SKM-1 (cell line): Measurements from ENCODE around the gene RS1.
A peak's percentile ranks its signal among the peaks of the same experiment; 100 is the strongest.

Source experiments
- DNase-seq: peaks from one replicate; lab custom pipeline; 2025; ENCODE audit not compliant: unreplicated experiment; lab: John Stamatoyannopoulos, UW

The RS1 gene

DNA sequence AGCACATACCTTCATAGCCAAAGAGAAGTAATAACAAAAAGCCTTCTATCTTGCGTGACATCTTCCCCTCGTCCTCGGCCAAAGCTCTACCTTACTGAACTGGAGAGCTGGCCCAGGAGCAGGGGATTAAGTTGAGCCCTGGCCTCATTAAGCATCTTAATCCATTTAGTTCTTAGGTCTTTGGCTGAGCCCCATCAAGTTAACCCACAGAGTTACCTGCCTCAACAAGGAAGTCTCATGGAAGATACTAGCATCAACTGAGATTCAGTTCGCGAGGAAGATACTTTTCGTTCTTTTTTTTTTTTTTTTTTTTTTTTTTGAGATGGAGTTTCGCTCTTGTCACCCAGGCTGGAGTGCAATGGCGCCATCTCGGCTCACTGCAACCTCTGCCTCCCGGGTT lies at the start of gene RS1:
Gene RS1 (minus strand): TSS at position 101 of the 400 bp plus-strand sequence. CDS start 40 bp downstream, at position 61.
- no peak for DNase-seq

DNA sequence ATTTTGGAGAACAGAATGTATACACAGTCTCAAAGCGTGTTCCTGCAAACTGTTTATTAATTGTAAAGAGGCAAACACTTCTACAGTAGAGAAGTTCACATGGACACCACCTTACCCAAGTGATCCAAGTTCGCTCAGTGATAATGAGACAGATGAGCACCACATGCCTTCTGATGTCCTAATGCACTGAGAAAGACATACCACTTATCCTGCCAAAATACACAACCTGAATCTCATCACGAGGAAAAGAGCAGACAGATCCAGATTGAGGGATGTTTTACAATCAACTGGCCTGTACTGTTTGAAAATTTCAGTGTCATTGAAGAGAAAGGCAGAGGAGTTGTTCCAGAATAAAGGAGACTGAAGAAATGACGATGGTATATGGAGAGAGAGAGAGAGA lies 47.9 kb upstream of the RS1 start:
- DNase-seq = no peak

DNA sequence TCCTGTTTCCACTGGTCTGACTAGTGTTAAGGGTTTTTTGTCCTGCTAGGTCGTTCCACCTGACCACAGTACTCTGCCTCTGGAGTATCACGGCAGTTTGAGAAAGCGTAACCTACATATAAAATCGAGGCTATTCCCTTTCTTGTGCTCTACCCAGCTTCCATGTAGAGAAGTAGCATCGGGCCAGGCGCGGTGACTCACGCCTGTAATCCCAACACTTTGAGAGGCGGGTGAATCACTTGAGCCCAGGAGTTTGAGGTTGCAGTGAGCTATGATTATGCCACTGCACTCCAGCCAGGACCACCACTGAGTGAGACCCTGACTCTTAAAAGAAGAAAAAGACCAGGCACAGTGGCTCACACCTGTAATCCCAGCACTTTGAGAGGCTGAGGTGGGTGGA lies 43.0 kb upstream of the RS1 start:
- DNase-seq = no peak

DNA sequence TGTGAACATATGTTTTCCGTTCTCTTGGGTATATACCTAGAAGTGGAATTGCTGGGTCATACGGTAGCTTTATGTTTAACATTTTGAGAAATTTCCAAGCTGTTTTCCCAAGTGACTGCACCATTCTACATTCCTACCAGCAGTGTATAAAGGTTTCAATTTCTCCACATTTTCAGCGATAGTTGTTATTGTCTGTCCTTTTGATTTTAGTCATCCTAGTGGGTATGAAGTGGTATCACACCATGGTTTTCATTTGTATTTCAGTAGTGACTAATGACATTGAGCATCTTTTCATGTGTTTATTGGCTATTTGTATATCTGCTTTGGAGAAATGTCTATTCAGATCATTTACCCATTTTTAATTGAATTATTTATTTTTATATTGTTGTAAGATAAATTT lies 37.9 kb upstream of the RS1 start:
- no peak for DNase-seq

DNA sequence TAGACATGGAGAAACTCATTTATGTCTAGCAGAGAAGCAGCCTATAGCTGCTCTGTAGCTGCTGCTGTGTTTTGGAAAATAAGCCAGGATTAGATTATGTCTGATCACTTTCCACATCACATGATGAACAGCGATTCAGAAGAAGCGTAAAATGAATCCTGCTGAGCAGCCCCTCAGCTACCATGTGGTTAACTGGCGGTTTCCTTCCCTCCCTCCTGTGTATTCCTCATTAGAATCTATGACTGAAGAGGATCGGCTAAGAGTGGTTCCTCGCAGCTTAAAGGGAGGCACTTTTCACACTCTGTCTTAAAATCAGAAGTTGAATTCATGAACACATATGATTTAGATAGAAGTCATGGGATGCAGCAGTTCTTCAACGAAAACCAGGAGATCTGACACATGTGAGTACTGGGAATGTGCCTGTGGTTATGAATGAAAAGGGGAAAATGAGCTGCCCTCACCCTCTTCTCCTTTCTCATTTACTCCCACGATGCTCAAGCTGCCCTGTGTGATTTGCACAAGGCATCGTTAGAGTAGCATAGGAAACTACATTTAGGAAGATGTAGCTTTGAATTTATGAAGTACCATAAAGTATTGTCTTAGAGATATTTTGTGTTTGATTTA lies 35.6 kb upstream of the RS1 start, which contains the start of gene PPEF1:
Gene PPEF1 (plus strand): TSS at position 220 of the 624 bp plus-strand sequence. CDS start 136 bp downstream, at position 356.
- DNase-seq = no peak

DNA sequence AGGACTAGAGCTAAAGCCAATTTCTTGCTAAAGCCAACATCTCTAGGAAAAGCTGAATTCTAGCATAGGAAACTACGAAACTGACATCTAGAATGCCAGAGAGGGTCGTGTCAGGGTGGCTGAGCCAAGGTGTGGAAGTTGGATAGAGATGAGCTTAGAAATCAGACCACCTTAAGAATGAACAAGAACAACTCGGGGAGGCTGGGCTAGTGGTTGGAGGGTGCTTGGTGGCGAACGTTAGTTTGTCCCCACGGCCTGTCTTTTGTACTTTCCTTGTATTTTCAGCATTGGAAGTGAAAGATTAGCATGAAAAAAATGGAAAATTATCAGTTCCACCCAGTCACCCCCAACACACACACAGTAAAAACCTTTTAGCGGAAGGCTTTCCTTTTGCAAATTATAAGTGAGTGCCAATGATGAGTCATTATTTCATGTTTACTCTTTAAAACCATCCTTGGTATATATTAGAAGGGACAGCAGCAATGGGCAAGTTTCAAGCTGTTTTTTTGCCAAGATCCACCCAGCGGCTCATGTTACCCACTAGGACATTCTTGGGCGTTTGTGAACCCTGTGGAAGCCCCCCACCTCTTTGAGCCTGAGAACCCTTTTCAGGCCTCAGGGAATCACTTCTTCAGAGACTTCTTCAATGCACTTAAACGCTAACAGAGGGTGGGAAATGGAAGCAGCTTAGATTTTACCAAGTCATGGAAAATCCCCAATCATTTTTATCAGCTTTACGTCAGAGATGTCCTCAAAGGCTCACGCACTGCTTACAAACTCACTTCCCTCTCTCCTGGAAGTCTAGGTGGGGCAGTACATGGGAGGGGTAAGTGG lies 30.7 kb upstream of the RS1 start:
- no peak for DNase-seq

DNA sequence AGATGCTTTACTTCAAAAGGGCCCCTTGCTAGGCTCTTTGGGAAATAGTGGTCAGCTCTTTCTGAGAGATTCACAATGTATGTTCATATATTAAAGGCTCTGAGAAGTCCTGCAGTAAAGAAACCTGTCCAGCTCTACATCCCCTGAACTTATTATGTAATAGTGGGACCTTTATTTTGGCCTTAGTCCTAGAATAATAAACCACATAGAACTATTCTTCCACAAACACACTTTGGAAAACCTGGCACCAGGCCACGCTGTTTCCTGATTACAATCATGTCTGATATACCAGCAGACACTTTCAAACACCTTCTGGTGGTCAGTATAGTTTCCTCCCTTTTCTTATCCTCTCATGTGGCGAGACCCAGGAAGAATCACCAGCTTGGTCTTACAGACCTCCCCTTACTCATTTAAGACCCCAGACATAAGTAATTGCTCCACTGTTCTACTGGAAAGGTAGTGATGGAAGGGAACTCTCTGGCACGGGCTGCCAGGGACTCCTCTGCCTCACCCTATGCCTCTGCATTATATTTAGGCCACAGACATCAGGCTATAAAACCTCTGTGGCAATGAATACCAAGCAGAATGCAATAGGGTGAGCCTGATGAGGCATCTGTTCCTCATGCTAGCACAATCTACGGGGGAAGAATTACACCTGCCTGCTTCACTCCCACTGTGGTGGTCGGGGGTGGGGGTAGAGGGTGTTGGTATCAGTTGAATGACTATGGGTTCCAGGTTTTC lies 29.9 kb upstream of the RS1 start:
- no peak for DNase-seq

DNA sequence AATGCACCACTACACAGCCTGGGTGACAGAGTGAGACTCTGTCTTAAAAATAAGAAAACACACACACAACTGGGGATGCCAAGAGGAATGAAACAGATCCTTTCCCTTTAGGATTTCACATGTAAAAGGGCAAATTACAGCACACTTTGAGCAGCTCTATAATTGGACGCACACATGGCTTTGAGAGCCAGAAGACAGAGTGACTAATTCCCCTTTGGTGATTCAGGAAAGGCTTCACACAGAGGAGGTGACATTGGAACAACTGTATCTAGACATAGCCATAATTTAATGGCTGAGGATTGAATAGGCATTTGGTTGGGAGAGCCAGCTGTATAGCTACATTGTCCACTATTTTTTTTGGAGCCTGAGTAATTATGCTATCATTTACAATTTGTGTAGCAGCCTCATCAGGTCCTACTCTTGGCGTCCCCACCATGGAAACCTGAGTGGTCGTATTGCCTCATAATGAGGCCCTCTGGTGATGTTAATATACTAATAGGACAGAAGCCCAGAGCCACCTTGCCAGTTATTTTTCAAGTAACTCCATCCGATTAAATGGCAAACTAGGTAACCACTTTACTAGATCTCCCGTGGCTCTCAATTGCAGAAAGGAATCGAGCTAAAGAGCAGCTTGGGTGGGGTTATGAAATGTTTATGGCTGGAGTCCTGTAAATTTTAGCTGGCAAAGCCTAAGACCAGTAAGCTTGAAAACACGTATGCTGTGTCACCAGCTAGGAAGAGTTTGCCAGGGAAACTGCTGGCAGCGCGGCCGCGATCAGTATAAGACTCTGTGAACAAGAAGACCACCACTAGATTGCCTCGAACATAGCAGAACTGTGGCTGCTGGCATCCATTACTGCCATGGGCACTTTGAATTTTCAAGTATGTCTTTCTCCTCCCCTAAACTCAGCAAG lies 27.1 kb upstream of the RS1 start:
- DNase-seq = no peak

DNA sequence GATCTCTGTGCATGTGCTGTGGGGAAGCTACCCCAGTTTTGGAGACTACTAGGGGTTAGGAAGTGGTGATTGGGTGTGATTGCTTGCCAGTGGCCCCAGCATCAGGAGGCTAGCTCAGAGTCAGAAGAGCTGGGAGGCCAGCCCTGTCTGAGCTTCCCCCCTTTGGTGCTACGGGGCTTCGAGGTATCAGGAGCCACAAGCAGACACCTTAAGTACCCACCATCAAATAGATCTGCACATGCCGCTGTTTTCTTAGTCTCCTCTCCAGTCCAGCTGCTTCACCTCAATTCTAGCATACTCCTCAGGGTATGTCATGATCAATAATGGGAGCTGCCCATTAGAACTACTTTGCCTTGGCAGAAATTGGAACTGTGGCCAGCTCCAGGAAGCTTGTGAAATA lies 24.7 kb upstream of the RS1 start:
- DNase-seq = no peak

DNA sequence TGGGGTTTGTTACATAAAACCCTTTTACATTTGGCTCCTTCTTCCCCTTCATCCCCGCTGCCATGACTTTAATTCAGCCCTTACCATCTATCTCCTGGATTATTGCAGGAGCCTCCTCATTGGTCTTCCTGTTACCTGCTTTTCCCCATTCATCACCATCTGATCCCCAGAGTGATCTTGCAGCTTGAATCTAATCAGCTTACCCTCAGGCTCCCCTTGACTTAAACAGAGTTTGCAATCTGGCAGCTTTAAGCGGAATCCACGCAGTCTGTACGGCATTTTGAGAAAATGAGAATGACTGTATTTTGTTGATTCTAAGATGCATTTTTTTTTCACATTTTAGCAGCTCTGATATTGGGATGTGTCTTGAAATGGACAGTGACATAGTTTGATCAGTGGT lies 20.6 kb upstream of the RS1 start:
- DNase-seq = no peak

DNA sequence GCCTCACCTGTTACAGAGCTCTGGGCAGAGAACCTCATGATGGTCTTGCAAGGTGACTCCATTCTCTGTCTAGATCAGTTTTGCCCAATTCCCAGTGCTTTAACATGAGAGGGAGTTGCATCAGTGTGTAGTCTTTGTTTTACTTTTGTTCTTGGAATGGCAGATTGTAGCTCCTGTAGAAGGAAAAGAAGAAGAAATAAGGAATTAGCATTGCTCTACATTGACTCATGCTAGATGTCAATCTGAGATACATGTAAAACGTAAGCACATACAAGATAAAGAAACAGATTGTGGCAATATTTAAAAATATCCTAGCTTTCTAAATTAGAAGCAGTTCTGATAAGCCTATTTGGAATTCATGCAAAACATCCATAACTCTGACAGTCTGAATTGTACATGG lies 19.5 kb upstream of the RS1 start:
- DNase-seq = no peak

DNA sequence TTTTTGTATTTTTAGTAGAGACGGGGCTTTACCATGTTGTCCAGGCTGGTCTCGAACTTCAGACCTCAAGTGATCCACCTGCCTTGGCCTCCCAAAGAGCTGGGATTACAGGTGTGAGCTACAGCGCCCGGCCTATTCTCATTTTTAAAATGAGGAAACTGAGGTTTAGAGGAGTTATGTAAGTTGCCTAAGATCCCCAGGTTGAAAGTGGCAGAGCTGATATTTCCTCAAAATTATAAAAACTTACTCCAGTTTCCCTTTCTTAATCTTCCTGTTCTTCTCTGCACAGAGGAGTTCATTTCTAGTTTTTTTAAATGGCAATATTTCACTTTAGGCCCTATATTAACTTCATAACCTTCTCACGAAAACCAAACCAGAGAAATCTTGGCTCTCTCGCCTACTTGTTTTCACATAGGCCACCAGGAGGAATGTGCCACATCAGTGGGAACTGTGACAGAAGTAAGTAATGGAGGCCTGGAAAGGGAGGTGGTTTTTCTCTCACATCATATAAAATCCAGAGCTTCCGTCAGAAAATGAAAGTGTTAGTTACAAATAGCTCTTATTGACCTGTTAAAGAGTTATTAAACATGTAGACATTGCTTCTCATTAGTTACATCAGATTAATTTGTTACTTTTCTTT lies 16.1 kb upstream of the RS1 start:
- peak; percentile 25 for DNase-seq

DNA sequence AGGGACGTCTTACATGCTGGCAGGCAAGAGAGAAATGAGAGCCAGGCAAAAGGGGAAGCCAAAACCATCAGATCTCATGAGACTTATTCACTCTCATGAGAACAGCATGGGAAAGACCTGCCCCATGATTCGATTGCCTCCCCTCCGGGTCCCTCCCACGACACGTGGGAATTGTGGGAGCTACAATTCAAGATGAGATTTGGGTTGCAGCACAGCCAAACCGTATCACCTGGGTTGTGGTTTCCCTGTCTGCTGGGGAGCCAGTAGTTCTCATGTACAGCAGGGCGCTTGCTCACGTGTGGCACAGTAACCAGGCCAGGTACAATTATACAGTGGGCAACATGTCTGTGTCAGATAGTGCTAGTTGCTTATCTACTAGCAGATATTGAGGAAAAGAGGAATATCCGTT lies 11.1 kb upstream of the RS1 start:
- DNase-seq = no peak

DNA sequence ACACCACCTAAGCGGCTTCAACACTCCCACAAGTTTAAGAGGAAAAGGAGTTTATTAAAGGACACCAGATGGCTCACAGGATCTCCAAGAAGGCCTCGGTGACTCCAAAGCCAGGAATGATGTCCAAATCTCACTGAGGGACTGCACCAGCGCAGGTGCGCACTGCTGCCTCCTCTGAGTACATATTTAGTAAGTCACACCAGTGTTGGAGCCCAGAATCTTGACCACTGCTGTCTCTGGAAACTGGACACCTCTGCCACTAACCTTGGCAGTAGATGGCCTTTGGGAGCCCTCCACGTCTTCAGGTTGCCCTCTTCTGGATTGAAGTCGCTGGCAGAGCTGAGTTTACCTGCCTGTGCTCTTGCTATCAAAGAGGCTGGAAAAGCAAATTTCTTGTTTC lies 10.1 kb upstream of the RS1 start:
- no peak for DNase-seq

DNA sequence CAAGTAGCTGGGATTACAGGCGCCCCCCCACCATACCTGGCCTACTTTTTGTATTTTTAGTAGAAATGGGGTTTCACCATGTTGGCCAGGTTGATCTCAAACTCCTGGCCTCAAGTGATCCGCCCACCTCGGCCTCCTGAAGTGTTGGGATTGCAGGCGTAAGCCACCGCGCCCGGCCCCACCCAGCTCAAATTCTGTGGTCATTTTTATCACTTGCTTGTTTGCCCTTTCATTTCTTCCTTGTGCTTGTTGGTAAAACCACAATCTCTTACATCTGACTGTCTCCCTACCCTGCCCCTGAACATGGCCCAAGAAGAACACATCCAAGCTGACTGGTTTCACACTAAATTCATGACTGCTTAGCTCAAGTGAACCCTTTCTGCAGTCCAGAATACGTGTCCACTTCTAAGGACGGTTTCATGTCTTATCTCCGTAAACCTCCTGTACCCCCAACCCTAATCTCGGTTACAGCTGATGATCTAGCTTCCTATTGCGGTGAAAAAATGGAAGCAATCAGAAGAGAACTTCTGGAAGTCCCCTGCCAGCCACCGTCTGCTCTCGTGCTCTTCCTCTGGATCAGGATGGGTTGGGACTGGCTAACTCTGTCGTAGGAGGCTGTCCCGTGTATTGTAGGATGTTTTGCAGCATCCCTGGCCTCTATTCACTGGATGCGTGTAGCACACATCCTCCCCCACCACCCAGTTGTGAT lies 5.4 kb upstream of the RS1 start:
- DNase-seq = no peak

DNA sequence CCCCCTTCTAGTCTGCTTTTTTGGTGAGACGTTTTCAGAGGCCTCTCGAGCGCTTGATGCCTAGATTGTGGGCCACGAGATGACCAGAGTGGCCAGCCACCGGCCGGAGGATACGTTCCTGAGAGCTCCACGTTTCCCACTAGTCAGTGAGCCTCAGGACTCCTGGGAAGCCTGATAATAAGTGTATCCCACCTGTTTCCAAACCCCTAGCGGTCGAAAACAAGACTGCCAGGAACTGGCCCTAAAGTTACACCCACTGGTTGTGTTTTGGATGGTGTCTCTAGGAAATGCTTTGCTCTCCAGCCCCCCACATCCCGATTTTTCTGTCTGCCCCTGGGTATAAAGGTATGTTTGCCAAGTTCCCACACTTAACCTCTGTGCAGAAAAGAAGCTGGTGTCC lies 4.6 kb upstream of the RS1 start:
- no peak for DNase-seq

DNA sequence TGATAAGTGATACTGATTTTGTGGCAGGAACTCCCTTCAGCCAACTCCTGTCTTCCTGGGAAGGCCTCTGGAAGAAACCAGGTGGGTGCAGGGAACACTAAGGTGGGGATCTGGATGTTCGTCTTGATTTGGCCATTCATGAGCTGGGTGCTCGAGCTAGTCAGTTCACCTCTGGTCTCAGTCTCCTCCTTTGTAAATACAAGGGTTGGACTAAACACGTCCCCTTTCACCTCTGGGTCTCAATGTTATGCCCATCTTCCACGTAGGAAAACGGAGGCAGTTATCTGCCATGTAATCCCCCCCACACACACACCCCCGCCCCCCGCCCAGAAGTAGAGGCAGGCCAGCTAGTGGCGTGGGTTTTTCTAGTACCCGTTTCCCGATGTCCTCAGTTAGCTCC lies 4.1 kb upstream of the RS1 start:
- DNase-seq = no peak

DNA sequence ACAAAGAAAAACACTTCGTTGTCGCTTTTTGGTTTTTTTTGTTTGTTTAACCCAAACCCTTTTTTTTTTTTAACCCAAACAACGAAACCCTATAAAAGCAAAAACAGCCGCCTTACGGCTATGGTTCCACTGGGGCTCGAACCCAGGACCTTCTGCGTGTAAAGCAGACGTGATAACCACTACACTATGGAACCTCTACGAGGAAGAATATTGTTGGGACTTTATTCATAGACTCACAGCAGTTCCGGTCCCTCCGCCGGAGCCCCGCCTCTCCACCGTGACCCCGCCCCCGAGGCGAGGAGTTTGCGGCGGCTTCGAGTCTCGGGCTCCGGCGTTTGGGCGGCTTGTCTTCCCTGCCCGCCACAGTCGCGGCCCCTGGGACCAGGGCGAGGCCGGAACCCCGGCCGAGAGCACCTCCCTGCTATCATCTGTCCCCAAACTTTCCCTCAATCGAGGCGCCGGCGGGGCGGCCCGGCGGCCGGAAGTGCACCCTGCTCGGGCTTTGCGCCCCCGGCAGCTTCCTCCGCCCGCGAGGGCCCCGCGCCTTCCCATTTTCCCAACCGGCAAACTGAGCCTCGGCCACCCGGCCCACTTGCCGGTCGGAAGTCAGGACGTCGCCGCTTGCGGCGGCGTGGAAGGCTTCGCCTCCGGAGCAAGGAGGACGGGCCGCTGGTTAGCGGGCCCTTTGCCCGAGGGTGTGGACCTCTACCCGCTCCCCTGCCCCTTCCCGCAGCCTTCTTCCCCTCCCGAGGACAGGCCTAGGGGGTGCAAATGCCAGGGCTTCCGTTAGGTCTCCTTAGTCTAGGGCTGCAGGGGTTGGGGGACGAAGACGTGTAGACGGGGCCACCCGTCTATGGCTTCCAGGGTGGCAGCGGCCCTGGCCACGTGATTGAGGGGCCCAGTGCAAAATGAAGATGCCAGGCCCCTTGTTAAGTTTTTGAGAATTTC lies 3.2 kb upstream of the RS1 start:
- peak; percentile 45 for DNase-seq

DNA sequence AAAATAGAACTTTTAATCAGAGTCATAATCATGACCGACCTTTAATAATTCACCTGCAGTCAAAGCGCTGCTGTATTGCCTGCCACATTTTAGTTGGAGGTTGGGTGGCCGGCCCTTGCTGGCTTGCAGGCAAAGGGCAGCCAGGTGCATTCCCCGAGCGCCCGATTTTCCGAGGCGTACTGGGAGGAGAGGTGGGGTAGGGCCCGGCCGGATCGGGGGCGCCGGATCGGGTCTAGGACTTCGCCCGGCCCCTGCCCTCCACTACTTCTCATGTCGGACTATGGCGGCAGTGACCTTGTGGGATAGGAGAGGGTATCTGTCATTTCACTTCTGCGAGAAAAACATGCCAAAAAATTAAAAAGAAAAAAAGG lies 2.5 kb upstream of the RS1 start:
- no peak for DNase-seq
